ENCODE measurements around the gene CACNG4.

GRCh38 chr17:67032985-67033384 lies 68.5 kb downstream of the CACNG4 start:
- TF ChIP-seq, protein P1, sequence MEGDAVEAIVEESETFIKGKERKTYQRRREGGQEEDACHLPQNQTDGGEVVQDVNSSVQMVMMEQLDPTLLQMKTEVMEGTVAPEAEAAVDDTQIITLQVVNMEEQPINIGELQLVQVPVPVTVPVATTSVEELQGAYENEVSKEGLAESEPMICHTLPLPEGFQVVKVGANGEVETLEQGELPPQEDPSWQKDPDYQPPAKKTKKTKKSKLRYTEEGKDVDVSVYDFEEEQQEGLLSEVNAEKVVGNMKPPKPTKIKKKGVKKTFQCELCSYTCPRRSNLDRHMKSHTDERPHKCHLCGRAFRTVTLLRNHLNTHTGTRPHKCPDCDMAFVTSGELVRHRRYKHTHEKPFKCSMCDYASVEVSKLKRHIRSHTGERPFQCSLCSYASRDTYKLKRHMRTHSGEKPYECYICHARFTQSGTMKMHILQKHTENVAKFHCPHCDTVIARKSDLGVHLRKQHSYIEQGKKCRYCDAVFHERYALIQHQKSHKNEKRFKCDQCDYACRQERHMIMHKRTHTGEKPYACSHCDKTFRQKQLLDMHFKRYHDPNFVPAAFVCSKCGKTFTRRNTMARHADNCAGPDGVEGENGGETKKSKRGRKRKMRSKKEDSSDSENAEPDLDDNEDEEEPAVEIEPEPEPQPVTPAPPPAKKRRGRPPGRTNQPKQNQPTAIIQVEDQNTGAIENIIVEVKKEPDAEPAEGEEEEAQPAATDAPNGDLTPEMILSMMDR (IDR thresholded peaks at IDR 0.05) = no peak
- TF ChIP-seq POLR2A (IDR thresholded peaks at IDR 0.05) = no peak

All from upper lobe of left lung (tissue), 4 donors.